Measurements from ENCODE around the gene BBOF1. TPM values are rescaled to one million over a fixed set of nuclear protein-coding genes. Genes with fewer than 3 reads are reported as not detected.
"Not testable (repeated sequence)": the region's sequence is repeated elsewhere in the genome, so short reads cannot be mapped to it uniquely, and the experiment has no call there.

BBOF1 gene
- total RNA-seq, 1 experiment from 2014 or later, result 1.6 TPM

GRCh38 chr14:73997944-73998447 is 21.2 kb upstream of the BBOF1 start:
- no peak for DNase-seq (ENCODE audit: low spot score)
- CTCF ChIA-PET, result no interaction called here
- POLR2A ChIA-PET (ENCODE audit: low non-redundant PET), result interaction anchor here (0.7 kb wide), 1 partner anchor 120 kb away, joined by 3 read pairs; no protein-coding TSS in a partner anchor
- no peaks in the 10 kb centered on the region for H3K36me3 ChIP-seq (ENCODE audit: insufficient read depth, low read length, poor library complexity, severe bottlenecking)
- no peaks in the 10 kb centered on the region for H3K9me3 ChIP-seq (ENCODE audit: low read depth, low read length, poor library complexity, severe bottlenecking)
- H3K4me1 ChIP-seq (ENCODE audit: insufficient read depth, low read length, poor library complexity, severe bottlenecking), result no peaks in the 10 kb centered on the region
- no peaks in the 10 kb centered on the region for H3K27me3 ChIP-seq (replicated peaks; ENCODE audit: insufficient read depth, low read depth, low read length, poor library complexity)
- intact Hi-C loops (cut with micrococcal nuclease; ENCODE audit: unreplicated experiment), result no loop called here
- no peak overlapping the region for H3K27ac ChIP-seq (ENCODE audit: low read depth, low read length, poor library complexity, severe bottlenecking)
- TF ChIP-seq CTCF (conservative IDR thresholded peaks at IDR 0.05; ENCODE audit: low read depth, low read length) (no peak), EZH2 (IDR thresholded peaks at IDR 0.05; ENCODE audit: borderline replicate concordance, low read depth, low read length, poor library complexity, severe bottlenecking) (no peak)
- BruUV-seq (replicated peaks), result no TSS peak
- no peak overlapping the region for H3K4me3 ChIP-seq (ENCODE audit: low read depth, low read length, poor library complexity, severe bottlenecking)

- ChIA-PET CTCF (no interaction called here), POLR2A (ENCODE audit: low non-redundant PET) (no interaction called here)
- Histone ChIP-seq H3K27me3 (replicated peaks; ENCODE audit: insufficient read depth, low read depth, low read length, poor library complexity) (no peaks in the 10 kb centered on the region), H3K4me1 (ENCODE audit: insufficient read depth, low read length, poor library complexity, severe bottlenecking) (no peaks in the 10 kb centered on the region), H3K4me3 (ENCODE audit: low read depth, low read length, poor library complexity, severe bottlenecking) (no peak overlapping the region), H3K9me3 (ENCODE audit: low read depth, low read length, poor library complexity, severe bottlenecking) (no peaks in the 10 kb centered on the region), H3K36me3 (ENCODE audit: insufficient read depth, low read length, poor library complexity, severe bottlenecking) (no peaks in the 10 kb centered on the region), H3K27ac (ENCODE audit: low read depth, low read length, poor library complexity, severe bottlenecking) (no peak overlapping the region)
- no TSS peak for BruUV-seq (replicated peaks)
- TF ChIP-seq EZH2 (IDR thresholded peaks at IDR 0.05; ENCODE audit: borderline replicate concordance, low read depth, low read length, poor library complexity, severe bottlenecking), result no peak
- TF ChIP-seq CTCF (conservative IDR thresholded peaks at IDR 0.05; ENCODE audit: low read depth, low read length), result no peak
- DNase-seq (ENCODE audit: low spot score), result no peak
- intact Hi-C loops (cut with micrococcal nuclease; ENCODE audit: unreplicated experiment), result no loop called here
These were observed 20.4 kb upstream of the BBOF1 start for GRCh38 chr14:73998726-73999125.

GRCh38 chr14:74005664-74006063 is 13.5 kb upstream of the BBOF1 start:
- BruUV-seq (replicated peaks); CTCF ChIA-PET; H3K27ac ChIP-seq (ENCODE audit: low read depth, low read length, poor library complexity, severe bottlenecking); H3K9me3 ChIP-seq (ENCODE audit: low read depth, low read length, poor library complexity, severe bottlenecking); intact Hi-C loops (cut with micrococcal nuclease; ENCODE audit: unreplicated experiment); DNase-seq (ENCODE audit: low spot score); H3K36me3 ChIP-seq (ENCODE audit: insufficient read depth, low read length, poor library complexity, severe bottlenecking); H3K4me3 ChIP-seq (ENCODE audit: low read depth, low read length, poor library complexity, severe bottlenecking); H3K4me1 ChIP-seq (ENCODE audit: insufficient read depth, low read length, poor library complexity, severe bottlenecking); H3K27me3 ChIP-seq (replicated peaks; ENCODE audit: insufficient read depth, low read depth, low read length, poor library complexity); POLR2A ChIA-PET (ENCODE audit: low non-redundant PET): not testable (repeated sequence)

GRCh38 chr14:74008843-74009499 is 10.2 kb upstream of the BBOF1 start:
- no peak for TF ChIP-seq EZH2 (IDR thresholded peaks at IDR 0.05; ENCODE audit: borderline replicate concordance, low read depth, low read length, poor library complexity, severe bottlenecking)
- TF ChIP-seq CTCF (conservative IDR thresholded peaks at IDR 0.05; ENCODE audit: low read depth, low read length), result no peak
- H3K27me3 ChIP-seq (replicated peaks; ENCODE audit: insufficient read depth, low read depth, low read length, poor library complexity), result no peaks in the 10 kb centered on the region
- no TSS peak for BruUV-seq (replicated peaks)
- intact Hi-C loops (cut with micrococcal nuclease; ENCODE audit: unreplicated experiment), result no loop called here
- no peaks in the 10 kb centered on the region for H3K36me3 ChIP-seq (ENCODE audit: insufficient read depth, low read length, poor library complexity, severe bottlenecking)
- no peak overlapping the region for H3K27ac ChIP-seq (ENCODE audit: low read depth, low read length, poor library complexity, severe bottlenecking)
- H3K9me3 ChIP-seq (ENCODE audit: low read depth, low read length, poor library complexity, severe bottlenecking), result no peaks in the 10 kb centered on the region
- ChIA-PET CTCF (no interaction called here), POLR2A (ENCODE audit: low non-redundant PET) (no interaction called here)
- DNase-seq (ENCODE audit: low spot score), result no peak
- H3K4me1 ChIP-seq (ENCODE audit: insufficient read depth, low read length, poor library complexity, severe bottlenecking), result no peaks in the 10 kb centered on the region
- no peak overlapping the region for H3K4me3 ChIP-seq (ENCODE audit: low read depth, low read length, poor library complexity, severe bottlenecking)

All from A673 (cell line).